H1 (cell line): ENCODE measurements around the gene TMEM44. TPM values are rescaled to one million over a fixed set of nuclear protein-coding genes. Genes with fewer than 3 reads are reported as not detected.

ENCODE experiments used
- CTCF ChIA-PET: fragments of 300-600 bp; sonication (Branson Sonifier 250); formaldehyde crosslinking; loops from one replicate; lab custom pipeline; 2021; ENCODE audit not compliant: partially characterized antibody; lab: Charles Lee
- POLR2A ChIA-PET: fragments of 300-600 bp; sonication (Branson Sonifier 250); formaldehyde crosslinking; loops from one replicate; lab custom pipeline; 2021; ENCODE audit warnings: inconsistent platforms; ENCODE audit not compliant: partially characterized antibody; lab: Charles Lee
- DNase-seq, 2 experiments: peaks; one replicate each; pipeline versions ENCODE4 v3.0.0 to v3.0.0-alpha.2; 2010 to 2022; ENCODE audit warnings: low spot score in 2 of 2, low read depth in 1 of 2, mixed read lengths in 1 of 2
- FAIRE-seq: peaks from 2 replicates; lab custom pipeline; 2011; peaks lifted over from hg19 to GRCh38; lab: Jason Lieb, UNC
- H2AFZ ChIP-seq: 2 replicates; pipeline ENCODE4 v1.8.1; 2012; ENCODE audit warnings: low read length, inconsistent platforms
- H2AK5ac ChIP-seq: 2 replicates; pipeline ENCODE4 v1.6.1; 2013; ENCODE audit warnings: low read depth, low read length
- H2BK120ac ChIP-seq: replicated peaks from 2 replicates; pipeline ENCODE3; 2013; ENCODE audit warnings: low read depth, low read length, inconsistent platforms
- H2BK12ac ChIP-seq: 2 replicates; pipeline ENCODE4 v1.6.1; 2013; ENCODE audit warnings: low read depth, low read length
- H2BK15ac ChIP-seq: 2 replicates; pipeline ENCODE4 v1.6.1; 2013; ENCODE audit warnings: low read length
- H2BK20ac ChIP-seq: 2 replicates; pipeline ENCODE4 v1.6.1; 2013; ENCODE audit warnings: low read length
- H2BK5ac ChIP-seq: 2 replicates; pipeline ENCODE4 v1.6.1; 2013; ENCODE audit warnings: low read depth, low read length
- H3K14ac ChIP-seq: 2 replicates; pipeline ENCODE4 v1.6.1; 2013; ENCODE audit warnings: inconsistent platforms; ENCODE audit not compliant: insufficient read length
- H3K18ac ChIP-seq: 2 replicates; pipeline ENCODE4 v1.6.1; 2013; ENCODE audit warnings: low read length; ENCODE audit errors: extremely low read depth
- H3K23ac ChIP-seq: 2 replicates; pipeline ENCODE4 v1.6.1; 2013; ENCODE audit warnings: inconsistent platforms; ENCODE audit not compliant: insufficient read length
- H3K23me2 ChIP-seq: 2 replicates; pipeline ENCODE4 v1.6.1; 2013; ENCODE audit warnings: low read depth, low read length
- H3K27ac ChIP-seq: 2 replicates; pipeline ENCODE4 v1.6.1; 2011; ENCODE audit warnings: low read depth, low read length, inconsistent platforms
- H3K27me3 ChIP-seq, 4 experiments: replicated peaks in 1 of 4; 1 replicate in 1 of 4; 2 replicates in 3 of 4; pipeline versions ENCODE4 v1.6.1 to v1.8.1; 2011 to 2013; ENCODE audit warnings: low read length in 3 of 4, mild to moderate bottlenecking in 3 of 4, inconsistent platforms in 2 of 4, mixed read lengths in 2 of 4, moderate library complexity in 1 of 4; ENCODE audit not compliant: control insufficient read depth in 3 of 4, insufficient read depth in 3 of 4; ENCODE audit errors: extremely low read depth in 1 of 4
- H3K36me3 ChIP-seq, 4 experiments: 2 replicates each; pipeline versions ENCODE4 v1.6.1 to v1.8.1; 2011 to 2013; ENCODE audit warnings: mild to moderate bottlenecking in 4 of 4, low read length in 3 of 4, moderate library complexity in 2 of 4, control low read depth in 1 of 4, inconsistent platforms in 1 of 4; ENCODE audit not compliant: insufficient read depth in 4 of 4, control insufficient read depth in 2 of 4
- H3K4ac ChIP-seq: replicated peaks from 2 replicates; pipeline ENCODE3; 2013; ENCODE audit warnings: low read length, low read depth, mixed read lengths, inconsistent platforms; ENCODE audit not compliant: insufficient read length
- H3K4me1 ChIP-seq, 4 experiments: replicated peaks in 1 of 4; 1 replicate in 1 of 4; 2 replicates in 3 of 4; pipeline versions ENCODE4 v1.6.1 to v1.8.1; 2011 to 2013; ENCODE audit warnings: low read length in 3 of 4, inconsistent platforms in 2 of 4, mixed read lengths in 1 of 4; ENCODE audit not compliant: insufficient read depth in 4 of 4, control insufficient read depth in 3 of 4
- H3K4me2 ChIP-seq, 2 experiments: 2 replicates each; pipeline versions ENCODE4 v1.6.1 to v1.8.1; 2011 to 2013; ENCODE audit warnings: low read depth in 2 of 2, low read length in 2 of 2, control low read depth in 1 of 2, inconsistent platforms in 1 of 2, mild to moderate bottlenecking in 1 of 2; ENCODE audit not compliant: insufficient read depth in 1 of 2
- H3K4me3 ChIP-seq, 4 experiments: fragments of 200-600, 300-600 bp in 1 of 4; sonication (generic), shearing (Covaris generic), sonication (Bioruptor Twin) in 1 of 4; 2 replicates each; pipeline versions ENCODE4 v1.5.1 to v1.8.1; 2011 to 2016; ENCODE audit warnings: low read length in 4 of 4, low read depth in 3 of 4, control low read depth in 2 of 4, inconsistent platforms in 2 of 4, mild to moderate bottlenecking in 2 of 4, mixed read lengths in 1 of 4, moderate library complexity in 1 of 4; ENCODE audit not compliant: insufficient read depth in 2 of 4; ENCODE audit errors: extremely low read depth in 1 of 4
- H3K56ac ChIP-seq: replicated peaks from 2 replicates; pipeline ENCODE3; 2013; ENCODE audit warnings: low read depth, mild to moderate bottlenecking, mixed read lengths, low read length, inconsistent platforms; ENCODE audit not compliant: insufficient read length
- H3K79me1 ChIP-seq: 2 replicates; pipeline ENCODE4 v1.6.1; 2013; ENCODE audit warnings: low read depth, low read length, control low read depth
- H3K79me2 ChIP-seq, 2 experiments: 2 replicates each; pipeline versions ENCODE4 v1.6.1 to v1.8.1; 2012 to 2013; ENCODE audit warnings: low read length in 2 of 2, mild to moderate bottlenecking in 2 of 2, inconsistent platforms in 1 of 2; ENCODE audit not compliant: insufficient read depth in 2 of 2, control insufficient read depth in 1 of 2
- H3K9ac ChIP-seq, 4 experiments: replicated peaks in 1 of 4; 1 replicate in 1 of 4; 2 replicates in 3 of 4; pipeline versions ENCODE4 v1.6.1 to v1.8.1; 2011 to 2013; ENCODE audit warnings: low read depth in 3 of 4, low read length in 3 of 4, control low read depth in 2 of 4, mild to moderate bottlenecking in 2 of 4, moderate library complexity in 2 of 4, inconsistent platforms in 1 of 4; ENCODE audit errors: extremely low read depth in 1 of 4
- H3K9me3 ChIP-seq, 2 experiments: 2 replicates each; pipeline versions ENCODE4 v1.6.1 to v1.8.1; 2012 to 2013; ENCODE audit warnings: mild to moderate bottlenecking in 2 of 2, moderate library complexity in 2 of 2, control low read depth in 1 of 2, inconsistent platforms in 1 of 2, low read depth in 1 of 2, low read length in 1 of 2, mixed read lengths in 1 of 2; ENCODE audit not compliant: insufficient read depth in 2 of 2
- H4K20me1 ChIP-seq, 2 experiments: replicated peaks in 1 of 2; 2 replicates each; pipeline versions ENCODE3 to v1.8.1; 2011 to 2013; ENCODE audit warnings: inconsistent platforms in 2 of 2, low read length in 2 of 2, mild to moderate bottlenecking in 1 of 2; ENCODE audit not compliant: insufficient read depth in 2 of 2, control insufficient read depth in 1 of 2
- H4K5ac ChIP-seq: 2 replicates; pipeline ENCODE4 v1.6.1; 2013; ENCODE audit warnings: low read length, low read depth, mixed read lengths, inconsistent platforms; ENCODE audit not compliant: insufficient read length
- H4K8ac ChIP-seq: 2 replicates; pipeline ENCODE4 v1.8.0; 2013; ENCODE audit warnings: mild to moderate bottlenecking, moderate library complexity, low read length, inconsistent platforms; ENCODE audit not compliant: insufficient read depth; ENCODE audit errors: extremely low read depth
- H4K91ac ChIP-seq: replicated peaks from 2 replicates; pipeline ENCODE3; 2013; ENCODE audit warnings: low read length, mixed read lengths, inconsistent platforms; ENCODE audit not compliant: insufficient read length
- RAD21 ChIP-seq, 2 experiments: IDR thresholded peaks in 1 of 2; conservative IDR thresholded peaks in 1 of 2; 2 replicates each; pipeline ENCODE4 v1.6.1; 2011; ENCODE audit warnings: low read depth in 2 of 2, low read length in 2 of 2, improper control_type of control experiment in 1 of 2, inconsistent platforms in 1 of 2, mild to moderate bottlenecking in 1 of 2, moderate library complexity in 1 of 2
- SIN3A ChIP-seq, 2 experiments: IDR thresholded peaks in 1 of 2; conservative IDR thresholded peaks in 1 of 2; 2 replicates each; pipeline ENCODE4 v1.6.1; 2011 to 2012; ENCODE audit warnings: low read length in 2 of 2, improper control_type of control experiment in 1 of 2, low read depth in 1 of 2, mild to moderate bottlenecking in 1 of 2
- WGBS, 2 experiments: shearing (Covaris generic) in 1 of 2; methylation state at CpG; one replicate each; pipeline versions ENCODE4 v1.1.6 to v1.1.7; 2013 to 2015; ENCODE audit warnings: low lambda C conversion rate in 2 of 2, mixed read lengths in 2 of 2, inconsistent platforms in 1 of 2, low coverage in 1 of 2, missing lambda C conversion rate in 1 of 2; ENCODE audit not compliant: insufficient replicate concordance in 2 of 2, insufficient coverage in 1 of 2, insufficient read length in 1 of 2; ENCODE audit errors: extremely low coverage in 1 of 2, missing lambda C conversion rate in 1 of 2; 5-methylcytosine and 5-hydroxymethylcytosine counted together
- polyA plus RNA-seq, 7 experiments: library from polyadenylated mRNA; depleted of rRNA in 3 of 7; stranded (reverse) in 5 of 7; unstranded in 2 of 7; fragments of >200 nt in 5 of 7; fragments of 200-250 nt in 2 of 7; gene quantifications; 1 replicate in 5 of 7; 2 replicates in 1 of 7; 4 replicates in 1 of 7; pipeline versions ENCODE4 v1.2.1 to v1.2.3, GENCODE V29; 2011 to 2013; ENCODE audit warnings: missing spikeins in 2 of 7, mixed read lengths in 2 of 7
- total RNA-seq: library from RNA; stranded (reverse); fragmentation: NEBNext Ultra II Directional; extraction: Animal tissue kit (Norgen Biotek cat#: 25700); gene quantifications from 2 replicates; pipeline ENCODE4 v1.2.1, GENCODE V29; 2021
- TF ChIP-seq, protein P1 (sequence below), 3 experiments: IDR thresholded peaks; 1 replicate in 2 of 3; 2 replicates in 1 of 3; pipeline versions ENCODE4 v1.5.1 to v1.6.1; 2011; ENCODE audit warnings: low read length in 3 of 3, mild to moderate bottlenecking in 3 of 3, inconsistent platforms in 2 of 3, low read depth in 1 of 3, moderate library complexity in 1 of 3; ENCODE audit not compliant: insufficient read depth in 1 of 3; ENCODE audit errors: control extremely low read depth in 1 of 3

The TMEM44 gene
- total and polyA plus RNA-seq, 2 of the 8 experiments (the other 6 are each of a cell fraction or from before 2014, with no cell fraction given): 14.0 to 16.7 TPM

DNA sequence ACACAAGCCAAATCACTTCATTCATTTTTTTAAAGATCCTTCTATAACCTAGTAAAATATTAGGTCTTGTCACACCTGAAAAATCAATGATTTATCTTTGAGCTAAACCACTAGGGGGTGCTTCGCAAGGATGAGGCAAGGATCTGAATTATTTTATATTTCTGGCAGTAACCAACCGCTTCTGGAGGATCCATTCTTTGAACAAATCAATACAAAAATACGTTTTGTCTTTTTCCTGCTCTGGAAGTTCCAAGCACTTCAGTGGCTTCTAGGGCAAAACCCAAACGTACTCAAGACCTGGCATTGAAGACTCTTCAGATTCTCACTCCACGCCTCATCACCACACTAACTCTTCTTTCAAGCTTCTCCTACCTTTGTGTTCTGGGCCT lies 38.3 kb upstream of the TMEM44 start:
- H4K20me1 ChIP-seq: peaks cover 0 to 4% of the 10 kb centered on the region in 2 experiments
- peaks cover 0 to 2% (median 0%) of the 10 kb centered on the region in 4 experiments; a peak in 2 of 7 replicates for H3K27me3 ChIP-seq
- H3K18ac ChIP-seq: no peak overlapping the region
- DNase-seq (no peak), FAIRE-seq (no peak)
- H2AK5ac ChIP-seq: no peak overlapping the region
- H2BK5ac ChIP-seq: peak overlapping the region; percentile 35; the same call in 1 of the 2 replicates
- H3K27ac ChIP-seq: no peak overlapping the region
- H3K56ac ChIP-seq: no peak overlapping the region
- no peak overlapping the region for H3K14ac ChIP-seq
- no peaks in the 10 kb centered on the region; the same call in 1 of the 2 replicates for H3K79me1 ChIP-seq
- H2BK120ac ChIP-seq: no peak overlapping the region
- peaks cover 2% of the 10 kb centered on the region; the same call in 1 of the 2 replicates for H3K23me2 ChIP-seq
- ChIA-PET CTCF (interaction anchor here (0.7 to 13.0 kb wide), 29 partner anchors 12 to 849 kb away, joined by 3 to 110 read pairs (median 6); partner anchors contain the start of gene FAM43A), POLR2A (interaction anchor here (1.0 to 4.7 kb wide), 3 partner anchors 10 to 185 kb away, joined by 3 to 30 read pairs (median 8); partner anchors contain the start of gene FAM43A)
- H3K79me2 ChIP-seq: peaks cover 8 to 41% of the 10 kb centered on the region in 2 experiments
- no peak overlapping the region for H4K8ac ChIP-seq
- no peaks in the 10 kb centered on the region for H3K9me3 ChIP-seq
- H3K4me3 ChIP-seq: peak overlapping the region; percentile 77 to 99 (median 93)
- H4K91ac ChIP-seq: no peak overlapping the region
- peaks cover 0 to 10% (median 5%) of the 10 kb centered on the region in 4 experiments; a peak in 5 of 8 replicates for H3K36me3 ChIP-seq
- H2BK20ac ChIP-seq: no peak overlapping the region
- no peak overlapping the region for H3K23ac ChIP-seq
- H2AFZ ChIP-seq: 0 out of 2 replicates have a peak overlapping the region, but pooled peaks have one; percentile 4
- no peak overlapping the region for H3K4ac ChIP-seq
- WGBS, 2 experiments: 2% methylated on average over 5 of the region's 5 CpGs; no CpG with 5 or more reads in 1 of the 2 experiments
- TF ChIP-seq RAD21 (IDR thresholded peaks at IDR 0.05 in 1 of 2, conservative IDR thresholded peaks at IDR 0.05 in 1 of 2; ENCODE audit: low read depth in 2 of 2, low read length in 2 of 2): peak; percentile 4 to 26; a peak in 2 of 4 replicates
- TF ChIP-seq, protein P1, sequence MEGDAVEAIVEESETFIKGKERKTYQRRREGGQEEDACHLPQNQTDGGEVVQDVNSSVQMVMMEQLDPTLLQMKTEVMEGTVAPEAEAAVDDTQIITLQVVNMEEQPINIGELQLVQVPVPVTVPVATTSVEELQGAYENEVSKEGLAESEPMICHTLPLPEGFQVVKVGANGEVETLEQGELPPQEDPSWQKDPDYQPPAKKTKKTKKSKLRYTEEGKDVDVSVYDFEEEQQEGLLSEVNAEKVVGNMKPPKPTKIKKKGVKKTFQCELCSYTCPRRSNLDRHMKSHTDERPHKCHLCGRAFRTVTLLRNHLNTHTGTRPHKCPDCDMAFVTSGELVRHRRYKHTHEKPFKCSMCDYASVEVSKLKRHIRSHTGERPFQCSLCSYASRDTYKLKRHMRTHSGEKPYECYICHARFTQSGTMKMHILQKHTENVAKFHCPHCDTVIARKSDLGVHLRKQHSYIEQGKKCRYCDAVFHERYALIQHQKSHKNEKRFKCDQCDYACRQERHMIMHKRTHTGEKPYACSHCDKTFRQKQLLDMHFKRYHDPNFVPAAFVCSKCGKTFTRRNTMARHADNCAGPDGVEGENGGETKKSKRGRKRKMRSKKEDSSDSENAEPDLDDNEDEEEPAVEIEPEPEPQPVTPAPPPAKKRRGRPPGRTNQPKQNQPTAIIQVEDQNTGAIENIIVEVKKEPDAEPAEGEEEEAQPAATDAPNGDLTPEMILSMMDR (IDR thresholded peaks at IDR 0.05; ENCODE audit: control extremely low read depth in 1 of 3, insufficient read depth in 1 of 3, low read depth in 1 of 3, low read length in 3 of 3): peak in 2 of 3 experiments; percentile 17 to 42; a peak in 2 of 4 replicates
- no peak; a peak in 1 of 4 replicates for TF ChIP-seq SIN3A (conservative IDR thresholded peaks at IDR 0.05 in 1 of 2, IDR thresholded peaks at IDR 0.05 in 1 of 2; ENCODE audit: low read depth in 1 of 2, low read length in 2 of 2)
- H2BK15ac ChIP-seq: no peak overlapping the region
- H3K4me2 ChIP-seq: peak overlapping the region; percentile 65 to 74
- no peak overlapping the region for H2BK12ac ChIP-seq
- H3K9ac ChIP-seq: peak overlapping the region; percentile 14 to 86 (median 80)
- H3K4me1 ChIP-seq: peaks cover 0 to 4% (median under 1%) of the 10 kb centered on the region in 4 experiments; a peak in 4 of 7 replicates
- no peak overlapping the region for H4K5ac ChIP-seq
